Measurements from ENCODE around the gene RABGEF1.

GRCh38 chr7:66754541-66754940 lies 14.0 kb downstream of the RABGEF1 start:
- TF ChIP-seq, protein P1, sequence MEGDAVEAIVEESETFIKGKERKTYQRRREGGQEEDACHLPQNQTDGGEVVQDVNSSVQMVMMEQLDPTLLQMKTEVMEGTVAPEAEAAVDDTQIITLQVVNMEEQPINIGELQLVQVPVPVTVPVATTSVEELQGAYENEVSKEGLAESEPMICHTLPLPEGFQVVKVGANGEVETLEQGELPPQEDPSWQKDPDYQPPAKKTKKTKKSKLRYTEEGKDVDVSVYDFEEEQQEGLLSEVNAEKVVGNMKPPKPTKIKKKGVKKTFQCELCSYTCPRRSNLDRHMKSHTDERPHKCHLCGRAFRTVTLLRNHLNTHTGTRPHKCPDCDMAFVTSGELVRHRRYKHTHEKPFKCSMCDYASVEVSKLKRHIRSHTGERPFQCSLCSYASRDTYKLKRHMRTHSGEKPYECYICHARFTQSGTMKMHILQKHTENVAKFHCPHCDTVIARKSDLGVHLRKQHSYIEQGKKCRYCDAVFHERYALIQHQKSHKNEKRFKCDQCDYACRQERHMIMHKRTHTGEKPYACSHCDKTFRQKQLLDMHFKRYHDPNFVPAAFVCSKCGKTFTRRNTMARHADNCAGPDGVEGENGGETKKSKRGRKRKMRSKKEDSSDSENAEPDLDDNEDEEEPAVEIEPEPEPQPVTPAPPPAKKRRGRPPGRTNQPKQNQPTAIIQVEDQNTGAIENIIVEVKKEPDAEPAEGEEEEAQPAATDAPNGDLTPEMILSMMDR (IDR thresholded peaks at IDR 0.05) = no peak
- TF ChIP-seq POLR2A (IDR thresholded peaks at IDR 0.05) = no peak
